ENCODE data around the gene CTNNAL1. TPM values are rescaled to one million over a fixed set of nuclear protein-coding genes. Genes with fewer than 3 reads are reported as not detected.
A peak's percentile ranks its signal among the peaks of the same experiment; 100 is the strongest.

The CTNNAL1 gene
- total RNA-seq, 1 experiment from 2014 or later = 85.6 TPM

DNA sequence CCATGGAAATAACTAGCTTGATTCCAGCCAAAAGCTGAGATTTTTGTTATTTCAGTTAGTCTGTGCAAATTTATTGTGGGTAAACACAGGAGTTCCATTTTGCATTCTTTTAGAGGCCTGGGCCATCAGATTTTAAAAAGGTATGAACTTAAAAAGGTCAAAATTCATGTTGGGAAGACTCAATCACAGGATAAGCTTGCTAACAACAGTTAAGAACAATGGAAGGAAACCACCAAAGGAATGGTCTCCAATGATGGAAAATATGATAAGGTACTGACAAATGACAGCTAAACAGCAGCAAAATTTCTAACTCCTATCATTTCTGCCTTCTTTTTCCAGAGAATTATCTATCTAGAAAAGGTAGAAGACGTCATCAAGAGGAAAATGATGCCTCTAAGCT is 63.1 kb downstream of the CTNNAL1 start:
- intact Hi-C loops (cut with micrococcal nuclease) = no loop called here
- POLR2A ChIA-PET = interaction anchor here (1.6 kb wide), 1 partner anchor 14 kb away, joined by 5 read pairs; no protein-coding TSS in a partner anchor
- Mint-ChIP-seq H3K9me3 (ENCODE audit: unreplicated experiment) (no peaks in the 10 kb centered on the region), H3K27ac (ENCODE audit: low read depth, unreplicated experiment) (no peak overlapping the region), H3K36me3 (ENCODE audit: insufficient read depth, unreplicated experiment) (peaks cover 29% of the 10 kb centered on the region), H3K27me3 (ENCODE audit: insufficient read depth, unreplicated experiment) (no peaks in the 10 kb centered on the region), H3K4me3 (ENCODE audit: unreplicated experiment) (no peak overlapping the region), H3K4me1 (ENCODE audit: insufficient read depth, unreplicated experiment) (no peaks in the 10 kb centered on the region)
- CTCF ChIA-PET = interaction anchor here (0.5 to 0.8 kb wide), 5 partner anchors 11 to 1487 kb away, joined by 3 to 5 read pairs (median 4); no protein-coding TSS in a partner anchor
- TF ChIP-seq CTCF (IDR thresholded peaks at IDR 0.05; ENCODE audit: unreplicated experiment) = no peak
- BruUV-seq (replicated peaks) = no TSS peak
- no peak for DNase-seq (ENCODE audit: unreplicated experiment)

DNA sequence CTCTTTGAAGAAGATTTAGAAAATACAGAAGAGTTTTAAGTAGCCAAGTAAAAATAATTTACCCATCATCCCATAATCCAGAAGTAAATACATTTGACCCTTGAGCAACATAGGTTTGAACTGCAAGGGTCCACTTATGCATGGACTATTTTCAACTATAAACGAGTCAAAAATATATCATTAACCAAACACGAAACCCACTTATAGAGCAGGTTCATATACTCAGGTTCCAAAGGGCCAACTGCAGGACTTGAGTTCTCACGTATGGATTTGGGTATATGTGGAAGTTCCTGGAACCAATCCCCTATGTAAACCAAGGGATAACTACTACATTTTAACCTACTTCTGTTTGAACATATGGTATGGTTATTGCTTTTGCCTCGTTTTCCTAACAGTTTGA is 73.3 kb downstream of the CTNNAL1 start:
- no peak for DNase-seq (ENCODE audit: unreplicated experiment)
- no peaks in the 10 kb centered on the region for H3K9me3 Mint-ChIP-seq (ENCODE audit: unreplicated experiment)
- peaks cover 5% of the 10 kb centered on the region for H3K4me1 Mint-ChIP-seq (ENCODE audit: insufficient read depth, unreplicated experiment)
- ChIA-PET POLR2A (interaction anchor here (0.8 kb wide), 1 partner anchor 88 kb away, joined by 3 read pairs; no protein-coding TSS in a partner anchor), CTCF (interaction anchor here (1.0 to 1.3 kb wide), 2 partner anchors 11 to 12 kb away, joined by 3 to 4 read pairs; no protein-coding TSS in a partner anchor)
- H3K27ac Mint-ChIP-seq (ENCODE audit: low read depth, unreplicated experiment) = no peak overlapping the region
- BruUV-seq (replicated peaks) = no TSS peak
- no peaks in the 10 kb centered on the region for H3K27me3 Mint-ChIP-seq (ENCODE audit: insufficient read depth, unreplicated experiment)
- no peak for TF ChIP-seq CTCF (IDR thresholded peaks at IDR 0.05; ENCODE audit: unreplicated experiment)
- H3K36me3 Mint-ChIP-seq (ENCODE audit: insufficient read depth, unreplicated experiment) = peaks cover 55% of the 10 kb centered on the region
- intact Hi-C loops (cut with micrococcal nuclease) = no loop called here
- no peak overlapping the region for H3K4me3 Mint-ChIP-seq (ENCODE audit: unreplicated experiment)

- H3K27ac Mint-ChIP-seq (ENCODE audit: low read depth, unreplicated experiment) = no peak overlapping the region
- peaks cover 56% of the 10 kb centered on the region for H3K36me3 Mint-ChIP-seq (ENCODE audit: insufficient read depth, unreplicated experiment)
- POLR2A ChIA-PET = no interaction called here
- intact Hi-C loops (cut with micrococcal nuclease) = no loop called here
- TF ChIP-seq CTCF (IDR thresholded peaks at IDR 0.05; ENCODE audit: unreplicated experiment) = no peak
- BruUV-seq (replicated peaks) = no TSS peak
- no peaks in the 10 kb centered on the region for H3K27me3 Mint-ChIP-seq (ENCODE audit: insufficient read depth, unreplicated experiment)
- no peaks in the 10 kb centered on the region for H3K9me3 Mint-ChIP-seq (ENCODE audit: unreplicated experiment)
- H3K4me1 Mint-ChIP-seq (ENCODE audit: insufficient read depth, unreplicated experiment) = peaks cover 14% of the 10 kb centered on the region
- no peak for DNase-seq (ENCODE audit: unreplicated experiment)
- no peak overlapping the region for H3K4me3 Mint-ChIP-seq (ENCODE audit: unreplicated experiment)
- CTCF ChIA-PET = no interaction called here
Observed at GRCh38 chr9:108937561-108938305, 75.6 kb downstream of the CTNNAL1 start.

- CTCF ChIA-PET = interaction anchor here (0.7 to 1.9 kb wide), 6 partner anchors 17 to 388 kb away, joined by 3 to 5 read pairs (median 3); no protein-coding TSS in a partner anchor
- BruUV-seq (replicated peaks) = no TSS peak
Observed at GRCh38 chr9:108934323-108934893, 78.9 kb downstream of the CTNNAL1 start, which contains the start of gene ABITRAM. Gene ABITRAM, plus strand, starts transcription at chr9:108934400. Its CDS starts 87 bp downstream, at chr9:108934487.

More at GRCh38 chr9:108934323-108934893, 78.9 kb downstream of the CTNNAL1 start, which contains the start of gene ABITRAM:
- H3K4me3 Mint-ChIP-seq (ENCODE audit: unreplicated experiment) = peak within 1 kb of the TSS; percentile 98
- peaks cover 24% of the 10 kb centered on the region for H3K4me1 Mint-ChIP-seq (ENCODE audit: insufficient read depth, unreplicated experiment)
- POLR2A ChIA-PET = interaction anchor here (0.7 to 1.4 kb wide), 11 partner anchors 12 to 184 kb away, joined by 3 to 5 read pairs (median 4); no protein-coding TSS in a partner anchor
- H3K36me3 Mint-ChIP-seq (ENCODE audit: insufficient read depth, unreplicated experiment) = peaks cover 48% of the 10 kb centered on the region
- no peak for TF ChIP-seq CTCF (IDR thresholded peaks at IDR 0.05; ENCODE audit: unreplicated experiment)
- H3K27me3 Mint-ChIP-seq (ENCODE audit: insufficient read depth, unreplicated experiment) = no peaks in the 10 kb centered on the region
- no peaks in the 10 kb centered on the region for H3K9me3 Mint-ChIP-seq (ENCODE audit: unreplicated experiment)
- DNase-seq (ENCODE audit: unreplicated experiment) = peak; percentile 75
- H3K27ac Mint-ChIP-seq (ENCODE audit: low read depth, unreplicated experiment) = peak within 1 kb of the TSS; percentile 93
- intact Hi-C loops (cut with micrococcal nuclease) = loop anchor here (2.0 kb wide), 1 partner anchor 386 kb away; the partner anchor contains the start of gene EPB41L4B
